ENCODE results near the gene COX4I2. TPM values are rescaled to one million over a fixed set of nuclear protein-coding genes. Genes with fewer than 3 reads are reported as not detected.

COX4I2 gene
- total and polyA plus RNA-seq, 2 of the 8 experiments (the other 6 are each of a cell fraction or from before 2014, with no cell fraction given), result 0.26 TPM; not detected in 1

GRCh38 chr20:31603822-31604566 is 33.7 kb upstream of the COX4I2 start:
- 13% methylated on average over 43 of the region's 43 CpGs; no CpG with 5 or more reads in 1 of the 2 experiments for WGBS, 2 experiments (ENCODE audit: extremely low coverage in 1 of 2, insufficient coverage in 1 of 2, insufficient read length in 1 of 2, insufficient replicate concordance in 2 of 2, low coverage in 1 of 2, low lambda C conversion rate in 2 of 2, missing lambda C conversion rate in 1 of 2)
- Histone ChIP-seq H4K5ac (ENCODE audit: insufficient read length, low read depth, low read length) (peak overlapping the region; percentile 46), H2AFZ (ENCODE audit: low read length) (no peak overlapping the region), H3K23ac (ENCODE audit: insufficient read length) (no peak overlapping the region), H4K8ac (ENCODE audit: extremely low read depth, insufficient read depth, low read length) (peak overlapping the region; percentile 90; the same call in 1 of the 2 replicates), H2BK20ac (ENCODE audit: low read length) (no peak overlapping the region), H2AK5ac (ENCODE audit: low read depth, low read length) (no peak overlapping the region), H2BK5ac (ENCODE audit: low read depth, low read length) (peak overlapping the region; percentile 78; the same call in 1 of the 2 replicates), H3K4me1 (replicated peaks in 1 of 4; ENCODE audit: control insufficient read depth in 3 of 4, insufficient read depth in 4 of 4, low read length in 3 of 4) (peaks cover 16 to 33% (median 25%) of the 10 kb centered on the region in 4 experiments), H4K20me1 (replicated peaks in 1 of 2; ENCODE audit: control insufficient read depth in 1 of 2, insufficient read depth in 2 of 2, low read length in 2 of 2) (peaks cover 0 to 9% of the 10 kb centered on the region in 2 experiments), H3K9me3 (ENCODE audit: insufficient read depth in 2 of 2, low read depth in 1 of 2, low read length in 1 of 2) (no peaks in the 10 kb centered on the region), H3K36me3 (ENCODE audit: control insufficient read depth in 2 of 4, insufficient read depth in 4 of 4, low read length in 3 of 4) (peaks cover 0 to 11% (median 0%) of the 10 kb centered on the region in 4 experiments; a peak in 1 of 8 replicates), H3K4me3 (ENCODE audit: extremely low read depth in 1 of 4, insufficient read depth in 2 of 4, low read depth in 3 of 4, low read length in 4 of 4) (peak overlapping the region; percentile 72 to 99 (median 88)), H3K4me2 (ENCODE audit: insufficient read depth in 1 of 2, low read depth in 2 of 2, low read length in 2 of 2) (peak overlapping the region; percentile 80 to 88), H3K79me2 (ENCODE audit: control insufficient read depth in 1 of 2, insufficient read depth in 2 of 2, low read length in 2 of 2) (peaks cover 8 to 20% of the 10 kb centered on the region in 2 experiments; a peak in 3 of 4 replicates), H2BK15ac (ENCODE audit: low read length) (no peak overlapping the region), H4K91ac (replicated peaks; ENCODE audit: insufficient read length, low read length) (no peak overlapping the region), H3K4ac (replicated peaks; ENCODE audit: insufficient read length, low read depth, low read length) (no peak overlapping the region), H3K27me3 (replicated peaks in 1 of 4; ENCODE audit: control insufficient read depth in 3 of 4, extremely low read depth in 1 of 4, insufficient read depth in 3 of 4, low read length in 3 of 4) (peaks cover 0 to 4% (median 0%) of the 10 kb centered on the region in 4 experiments; a peak in 2 of 7 replicates), H3K79me1 (ENCODE audit: low read depth, low read length) (no peaks in the 10 kb centered on the region), H2BK12ac (ENCODE audit: low read depth, low read length) (peak overlapping the region; percentile 60; the same call in 1 of the 2 replicates), H3K18ac (ENCODE audit: extremely low read depth, low read length) (0 out of 2 replicates have a peak overlapping the region, but pooled peaks have one; percentile 78), H3K9ac (replicated peaks in 1 of 4; ENCODE audit: extremely low read depth in 1 of 4, low read depth in 3 of 4, low read length in 3 of 4) (peak overlapping the region in 3 of 4 experiments; percentile 42 to 73 (median 66); a peak in 4 of 7 replicates), H3K14ac (ENCODE audit: insufficient read length) (no peak overlapping the region), H3K23me2 (ENCODE audit: low read depth, low read length) (peaks cover 10% of the 10 kb centered on the region), H2BK120ac (replicated peaks; ENCODE audit: low read depth, low read length) (peak overlapping the region; percentile 12), H3K56ac (replicated peaks; ENCODE audit: insufficient read length, low read depth, low read length) (no peak overlapping the region), H3K27ac (ENCODE audit: low read depth, low read length) (peak overlapping the region; percentile 64)
- FAIRE-seq, result no peak
- DNase-seq (ENCODE audit: low read depth in 1 of 2, low spot score in 2 of 2), result peak; percentile 96
- CTCF ChIA-PET (ENCODE audit: partially characterized antibody), result interaction anchor here (0.9 to 32.8 kb wide), 7 partner anchors 7 to 119 kb away, joined by 3 to 1559 read pairs (median 9); no protein-coding TSS in a partner anchor
- POLR2A ChIA-PET (ENCODE audit: partially characterized antibody), result interaction anchor here (0.8 to 26.1 kb wide), 8 partner anchors 8 to 107 kb away, joined by 3 to 1033 read pairs (median 10); no protein-coding TSS in a partner anchor
- TF ChIP-seq SAP30 (IDR thresholded peaks at IDR 0.05; ENCODE audit: insufficient read depth, insufficient replicate concordance, low read length) (no peak), TCF12 (IDR thresholded peaks at IDR 0.05; ENCODE audit: low read depth, low read length) (peak; percentile 98), CEBPB (IDR thresholded peaks at IDR 0.05; ENCODE audit: low read depth, low read length) (no peak), SRF (IDR thresholded peaks at IDR 0.05; ENCODE audit: low read depth, low read length) (0 out of 2 replicates have a peak, but pooled peaks have one; percentile 6)

Measured in H1 (cell line).